ENCODE data around the gene SUGCT. TPM values are rescaled to one million over a fixed set of nuclear protein-coding genes. Genes with fewer than 3 reads are reported as not detected.

The SUGCT gene
- polyA plus RNA-seq, 1 of the 3 experiments (the other 2 are of a cell fraction) = 53.7 TPM

GRCh38 chr7:40654171-40654570, 519.4 kb downstream of the SUGCT start:
- WGBS (ENCODE audit: low lambda C conversion rate) = 85% methylated on average over 4 of the region's 4 CpGs
- Histone ChIP-seq H3K27me3 (ENCODE audit: insufficient read depth) (no peaks in the 10 kb centered on the region), H3K27ac (ENCODE audit: low read depth in 2 of 2, low read length in 1 of 2) (no peak overlapping the region), H3K36me3 (replicated peaks in 1 of 2; ENCODE audit: control insufficient read depth in 1 of 2, insufficient read depth in 2 of 2, low read length in 1 of 2) (peaks cover 4 to 41% of the 10 kb centered on the region in 2 experiments), H3K9me3 (no peaks in the 10 kb centered on the region), H3K4me2 (no peak overlapping the region), H4K20me1 (ENCODE audit: insufficient read depth) (no peaks in the 10 kb centered on the region), H3K79me2 (ENCODE audit: insufficient read depth) (peaks cover 78% of the 10 kb centered on the region), H3K9ac (no peak overlapping the region), H3K9me2 (no peaks in the 10 kb centered on the region), H3K4me3 (ENCODE audit: low read depth in 2 of 2, low read length in 1 of 2) (no peak overlapping the region), H3K4me1 (ENCODE audit: control insufficient read depth in 1 of 2, insufficient read depth in 2 of 2, low read depth in 1 of 2, low read length in 1 of 2) (peaks cover 4 to 14% of the 10 kb centered on the region in 2 experiments), H3F3A (replicated peaks; ENCODE audit: insufficient read depth) (peaks cover 13% of the 10 kb centered on the region), H2AFZ (ENCODE audit: low read depth) (no peak overlapping the region)
- no peak for TF ChIP-seq NFIC (IDR thresholded peaks at IDR 0.05; ENCODE audit: borderline replicate concordance)
- no peak for TF ChIP-seq CHD2 (IDR thresholded peaks at IDR 0.05; ENCODE audit: low read length, partially characterized antibody)
- TF ChIP-seq USF1 (IDR thresholded peaks at IDR 0.05; ENCODE audit: borderline replicate concordance, low read depth) = no peak
- TF ChIP-seq MEF2A (IDR thresholded peaks at IDR 0.05; ENCODE audit: borderline replicate concordance, low read depth) = no peak
- TF ChIP-seq EP300 (IDR thresholded peaks at IDR 0.05; ENCODE audit: borderline replicate concordance in 1 of 2, low read depth in 1 of 2, low read length in 1 of 2) = no peak
- no peak for TF ChIP-seq GABPA (IDR thresholded peaks at IDR 0.05; ENCODE audit: low read depth)
- TF ChIP-seq MAX (IDR thresholded peaks at IDR 0.05; ENCODE audit: low read depth) = no peak
- no peak for TF ChIP-seq GATA2 (CRISPR knock-in tag; IDR thresholded peaks at IDR 0.05)
- no peak for TF ChIP-seq FOSL2 (IDR thresholded peaks at IDR 0.05; ENCODE audit: borderline replicate concordance, low read depth)
- no peak for TF ChIP-seq TCF12 (IDR thresholded peaks at IDR 0.05)
- no peak for TF ChIP-seq FOXJ3 (CRISPR knock-in tag; IDR thresholded peaks at IDR 0.05)
- no peak for TF ChIP-seq TEAD4 (IDR thresholded peaks at IDR 0.05; ENCODE audit: borderline replicate concordance, insufficient read depth)
- ChIA-PET CTCF (interaction anchor here (0.5 to 0.7 kb wide), 2 partner anchors 30 to 542 kb away, joined by 3 read pairs; no protein-coding TSS in a partner anchor), POLR2A (no interaction called here)
- no peak for DNase-seq

GRCh38 chr7:40655426-40655825, 520.6 kb downstream of the SUGCT start:
- CTCF ChIA-PET = interaction anchor here (0.6 to 1.4 kb wide), 3 partner anchors 9 to 1049 kb away, joined by 4 read pairs; no protein-coding TSS in a partner anchor

More at GRCh38 chr7:40655426-40655825, 520.6 kb downstream of the SUGCT start:
- no peaks in the 10 kb centered on the region for H4K20me1 ChIP-seq (ENCODE audit: insufficient read depth)
- no peak overlapping the region for H3K9ac ChIP-seq
- DNase-seq = no peak
- TF ChIP-seq TAF1 (IDR thresholded peaks at IDR 0.05; ENCODE audit: borderline replicate concordance, low read depth, low read length) = no peak
- TF ChIP-seq JUND (IDR thresholded peaks at IDR 0.05) = no peak
- TF ChIP-seq RXRA (IDR thresholded peaks at IDR 0.05; ENCODE audit: borderline replicate concordance, low read depth) = no peak
- TF ChIP-seq, protein P1, sequence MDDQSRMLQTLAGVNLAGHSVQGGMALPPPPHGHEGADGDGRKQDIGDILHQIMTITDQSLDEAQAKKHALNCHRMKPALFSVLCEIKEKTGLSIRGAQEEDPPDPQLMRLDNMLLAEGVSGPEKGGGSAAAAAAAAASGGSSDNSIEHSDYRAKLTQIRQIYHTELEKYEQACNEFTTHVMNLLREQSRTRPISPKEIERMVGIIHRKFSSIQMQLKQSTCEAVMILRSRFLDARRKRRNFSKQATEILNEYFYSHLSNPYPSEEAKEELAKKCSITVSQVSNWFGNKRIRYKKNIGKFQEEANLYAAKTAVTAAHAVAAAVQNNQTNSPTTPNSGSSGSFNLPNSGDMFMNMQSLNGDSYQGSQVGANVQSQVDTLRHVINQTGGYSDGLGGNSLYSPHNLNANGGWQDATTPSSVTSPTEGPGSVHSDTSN (IDR thresholded peaks at IDR 0.05) = no peak
- no peak for TF ChIP-seq MAX (IDR thresholded peaks at IDR 0.05; ENCODE audit: low read depth)
- no peak for TF ChIP-seq GATA2 (CRISPR knock-in tag; IDR thresholded peaks at IDR 0.05)
- no peak for TF ChIP-seq RFX5 (IDR thresholded peaks at IDR 0.05; ENCODE audit: low read length)
- no peak for TF ChIP-seq FOSL2 (IDR thresholded peaks at IDR 0.05; ENCODE audit: borderline replicate concordance, low read depth)
- TF ChIP-seq TEAD4 (IDR thresholded peaks at IDR 0.05; ENCODE audit: borderline replicate concordance, insufficient read depth) = no peak
- no peak for TF ChIP-seq TCF12 (IDR thresholded peaks at IDR 0.05)
- TF ChIP-seq ELF1 (IDR thresholded peaks at IDR 0.05) = no peak
- TF ChIP-seq SMC3 (IDR thresholded peaks at IDR 0.05; ENCODE audit: low read depth, low read length) = no peak
- no peak for TF ChIP-seq RCOR1 (IDR thresholded peaks at IDR 0.05; ENCODE audit: low read length)
- no peak for TF ChIP-seq FOXM1 (IDR thresholded peaks at IDR 0.05; ENCODE audit: low read depth)
- TF ChIP-seq POLR2AphosphoS5 (IDR thresholded peaks at IDR 0.05; ENCODE audit: low read depth, low read length) = no peak
- H2AFZ ChIP-seq (ENCODE audit: low read depth) = no peak overlapping the region
- H3K4me2 ChIP-seq = no peak overlapping the region
- H3K79me2 ChIP-seq (ENCODE audit: insufficient read depth) = peaks cover 73% of the 10 kb centered on the region
- 89% methylated on average over 1 of the region's 1 CpG for WGBS (ENCODE audit: low lambda C conversion rate)
- POLR2A ChIA-PET = interaction anchor here (0.6 kb wide), 1 partner anchor 77 kb away, joined by 4 read pairs; no protein-coding TSS in a partner anchor
- peak overlapping the region in 1 of 2 experiments; percentile 73; a peak in 3 of 4 replicates for H3K27ac ChIP-seq (ENCODE audit: low read depth in 2 of 2, low read length in 1 of 2)
- H3K9me3 ChIP-seq = no peaks in the 10 kb centered on the region
- H3K9me2 ChIP-seq = no peaks in the 10 kb centered on the region
- peaks cover 4 to 14% of the 10 kb centered on the region in 2 experiments for H3K4me1 ChIP-seq (ENCODE audit: control insufficient read depth in 1 of 2, insufficient read depth in 2 of 2, low read depth in 1 of 2, low read length in 1 of 2)
- H3K36me3 ChIP-seq (replicated peaks in 1 of 2; ENCODE audit: control insufficient read depth in 1 of 2, insufficient read depth in 2 of 2, low read length in 1 of 2) = peaks cover 0 to 31% of the 10 kb centered on the region in 2 experiments
- no peaks in the 10 kb centered on the region for H3K27me3 ChIP-seq (ENCODE audit: insufficient read depth)
- no peak overlapping the region for H3K4me3 ChIP-seq (ENCODE audit: low read depth in 2 of 2, low read length in 1 of 2)
- H3F3A ChIP-seq (replicated peaks; ENCODE audit: insufficient read depth) = peaks cover 10% of the 10 kb centered on the region

Data from SK-N-SH (cell line).